Skeletal muscle tissue (tissue), 4 donors: ENCODE data around the gene RNF39. TPM values are rescaled to one million over a fixed set of nuclear protein-coding genes. Genes with fewer than 3 reads are reported as not detected.

Source experiments
- H3K27ac ChIP-seq: one replicate; pipeline ENCODE4 v1.7.0; 2013; ENCODE audit warnings: mild to moderate bottlenecking, low read depth, low read length, inconsistent platforms
- H3K27me3 ChIP-seq, 3 donors: one replicate each; pipeline ENCODE4 v1.7.0; 2013; ENCODE audit warnings: low read length in 3 of 3; ENCODE audit not compliant: control insufficient read depth in 3 of 3, insufficient read depth in 3 of 3
- H3K36me3 ChIP-seq, 3 donors: one replicate each; pipeline ENCODE4 v1.7.0; 2013; ENCODE audit warnings: low read length in 3 of 3; ENCODE audit not compliant: control insufficient read depth in 3 of 3, insufficient read depth in 3 of 3
- H3K4me1 ChIP-seq, 3 donors: one replicate each; pipeline ENCODE4 v1.7.0; 2013; ENCODE audit warnings: low read length in 3 of 3, mild to moderate bottlenecking in 3 of 3; ENCODE audit not compliant: control insufficient read depth in 3 of 3, insufficient read depth in 3 of 3
- H3K4me3 ChIP-seq, 3 donors: one replicate each; pipeline ENCODE4 v1.7.0; 2013; ENCODE audit warnings: low read length in 3 of 3
- H3K9ac ChIP-seq, 3 donors: one replicate each; pipeline ENCODE4 v1.7.0; 2013; ENCODE audit warnings: low read length in 3 of 3, mild to moderate bottlenecking in 3 of 3, moderate library complexity in 2 of 3, low read depth in 1 of 3
- H3K9me3 ChIP-seq, 3 donors: one replicate each; pipeline ENCODE4 v1.7.0; 2013; ENCODE audit warnings: low read length in 3 of 3; ENCODE audit not compliant: control insufficient read depth in 3 of 3
- total RNA-seq: library from RNA; depleted of rRNA; stranded (reverse); fragments of >200 nt; gene quantifications from one replicate; pipeline ENCODE4 v1.2.3, GENCODE V29; 2014
- donor health status: Osteomylitis.

RNF39 gene
- total RNA-seq, 1 donor from 2014 or later: not detected

DNA sequence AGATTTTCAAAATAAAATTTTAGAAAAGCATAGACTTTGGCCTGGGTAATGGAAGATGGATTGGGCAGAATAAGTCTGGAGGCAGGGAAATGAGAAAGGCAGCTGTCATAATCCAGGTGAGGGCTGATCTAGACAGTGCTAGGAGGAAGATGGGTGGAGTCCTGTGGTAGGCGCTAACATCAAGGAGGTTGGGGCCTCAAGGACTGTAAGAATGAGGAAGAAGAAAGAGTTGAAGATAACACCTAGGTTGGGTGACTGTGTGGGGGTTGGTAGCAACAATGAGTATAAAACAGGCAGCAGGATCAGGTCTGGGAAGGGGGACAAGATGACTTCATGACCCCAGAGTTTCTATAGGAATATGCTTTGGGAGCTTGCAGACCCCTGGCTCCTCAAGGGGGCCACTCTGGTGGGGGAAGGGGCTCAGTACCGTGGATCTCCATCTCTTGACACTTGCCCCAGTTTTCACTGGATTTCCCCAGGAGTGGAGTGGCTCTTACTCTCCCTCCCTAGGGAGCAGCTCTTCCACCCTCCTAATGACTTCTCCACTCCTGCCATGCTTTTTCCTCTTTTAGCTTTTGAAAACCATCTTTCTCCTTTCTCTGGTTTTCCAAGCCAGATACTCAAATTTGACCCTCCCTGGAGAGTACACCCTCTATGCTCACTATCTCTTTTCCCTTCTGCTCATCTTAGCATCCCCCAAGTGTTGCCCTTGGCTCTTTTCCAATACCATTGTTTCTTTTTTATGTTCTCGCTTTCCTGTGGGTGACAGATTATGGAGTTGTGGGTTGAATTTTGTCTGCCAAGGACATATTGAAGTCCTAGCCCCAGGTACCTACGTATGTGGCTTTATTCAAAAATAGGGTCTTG, 22.6 kb upstream of the RNF39 start:
- Histone ChIP-seq H3K9me3 (no peaks in the 10 kb centered on the region), H3K36me3 (no peaks in the 10 kb centered on the region), H3K4me1 (peaks cover 24 to 26% (median 25%) of the 10 kb centered on the region in 3 donors), H3K27me3 (peaks cover 51 to 67% (median 53%) of the 10 kb centered on the region in 3 donors), H3K9ac (no peak overlapping the region), H3K27ac (no peak overlapping the region), H3K4me3 (no peak overlapping the region)

DNA sequence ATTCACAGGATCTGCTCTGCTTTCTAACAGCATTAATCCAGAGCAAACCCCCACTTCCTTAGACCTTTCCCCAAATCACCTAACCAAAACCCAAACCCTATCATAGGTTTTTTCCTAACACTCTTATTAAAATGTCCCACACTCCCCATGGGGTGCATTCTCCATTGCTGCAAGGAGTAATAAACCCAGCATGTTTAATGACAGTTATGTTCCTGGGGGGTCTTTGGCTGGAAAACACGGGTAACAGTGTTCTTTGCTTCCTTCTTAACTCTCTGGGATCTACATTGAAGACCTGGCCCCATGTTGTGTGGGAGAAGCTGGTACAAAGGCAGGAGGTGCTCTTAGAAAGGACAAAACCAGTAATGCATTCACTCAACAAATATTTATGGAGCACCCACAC, 21.3 kb upstream of the RNF39 start:
- H3K27ac ChIP-seq: no peak overlapping the region
- H3K36me3 ChIP-seq: no peaks in the 10 kb centered on the region
- H3K9me3 ChIP-seq: no peaks in the 10 kb centered on the region
- no peak overlapping the region for H3K4me3 ChIP-seq
- no peak overlapping the region for H3K9ac ChIP-seq
- H3K27me3 ChIP-seq: peaks cover 58 to 77% (median 60%) of the 10 kb centered on the region in 3 donors
- H3K4me1 ChIP-seq: peaks cover 15 to 17% (median 15%) of the 10 kb centered on the region in 3 donors

DNA sequence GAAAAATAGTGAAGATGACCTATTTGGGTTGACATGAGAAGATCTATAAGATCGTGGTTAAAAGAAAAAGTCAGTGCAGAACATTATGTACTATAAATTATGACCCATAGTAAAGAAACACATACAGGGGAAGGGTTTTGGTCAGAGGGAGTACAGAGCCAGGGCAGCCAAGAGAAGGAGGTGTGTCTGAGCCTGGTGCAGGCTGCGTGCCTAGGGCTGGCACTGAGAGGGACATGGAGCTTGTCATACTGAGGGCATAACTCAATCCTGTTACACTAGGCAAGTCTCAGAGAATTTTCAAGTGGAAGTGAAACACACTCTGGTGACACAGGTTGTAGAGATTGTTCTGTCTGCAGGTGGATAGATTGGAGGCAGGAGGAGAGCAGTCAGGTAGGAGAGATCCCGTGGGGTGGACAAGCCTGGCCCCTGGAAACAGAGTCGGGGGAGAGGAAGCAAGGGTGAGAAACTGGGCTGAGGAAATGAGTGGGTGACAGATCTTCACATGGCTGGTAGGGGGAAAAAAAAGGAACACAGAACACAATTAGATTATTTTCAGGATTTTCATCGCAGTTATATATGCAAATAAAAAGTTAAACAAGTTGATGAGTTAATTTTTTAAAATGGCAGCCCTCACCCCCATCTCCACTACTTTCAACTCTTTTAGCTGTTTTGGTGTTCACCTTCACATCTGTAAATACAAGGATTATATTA, 18.5 kb upstream of the RNF39 start:
- no peaks in the 10 kb centered on the region for H3K9me3 ChIP-seq

DNA sequence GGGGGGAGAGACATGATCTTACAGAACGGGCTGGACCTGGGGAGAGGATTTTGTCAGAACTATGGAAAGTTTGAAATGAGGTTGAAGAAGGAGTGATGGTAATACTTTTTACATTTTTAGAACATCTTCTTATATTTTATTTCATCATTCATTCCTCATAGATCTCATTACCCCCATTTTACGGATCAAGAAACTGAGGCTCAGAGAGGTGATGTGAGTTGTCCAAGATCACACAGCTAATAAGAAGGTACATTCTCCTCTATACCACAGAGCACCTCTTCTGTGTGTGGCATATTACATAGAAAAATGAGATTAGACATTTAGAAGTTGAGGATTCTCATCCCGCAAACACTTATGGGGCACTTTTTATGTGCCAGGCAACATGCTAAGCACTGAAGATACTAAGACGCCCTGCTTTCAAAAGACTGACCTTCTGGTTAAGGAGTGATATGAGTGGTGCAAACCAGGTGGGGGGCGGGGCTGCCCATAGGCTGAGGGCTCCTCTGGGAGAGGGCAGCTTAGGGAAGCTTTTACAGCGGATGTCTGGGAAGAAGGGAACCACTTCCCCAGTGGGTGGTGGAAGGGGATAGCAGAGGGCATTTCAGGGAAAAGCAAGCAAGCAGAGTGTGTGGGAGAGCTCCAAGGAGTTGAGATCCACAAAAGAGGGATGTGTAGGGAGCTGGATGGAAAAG, 17.4 kb upstream of the RNF39 start:
- no peak overlapping the region for H3K4me3 ChIP-seq
- no peak overlapping the region for H3K27ac ChIP-seq
- H3K4me1 ChIP-seq: no peaks in the 10 kb centered on the region
- no peak overlapping the region for H3K9ac ChIP-seq
- no peaks in the 10 kb centered on the region for H3K9me3 ChIP-seq
- no peaks in the 10 kb centered on the region for H3K36me3 ChIP-seq
- H3K27me3 ChIP-seq: peaks cover 39 to 61% (median 45%) of the 10 kb centered on the region in 3 donors

More for the DNA sequence above, 18.5 kb upstream of the RNF39 start:
- H3K27ac ChIP-seq: no peak overlapping the region
- no peaks in the 10 kb centered on the region for H3K36me3 ChIP-seq
- no peak overlapping the region for H3K9ac ChIP-seq
- H3K4me3 ChIP-seq: no peak overlapping the region
- H3K27me3 ChIP-seq: peaks cover 45 to 71% (median 48%) of the 10 kb centered on the region in 3 donors
- H3K4me1 ChIP-seq: no peaks in the 10 kb centered on the region

DNA sequence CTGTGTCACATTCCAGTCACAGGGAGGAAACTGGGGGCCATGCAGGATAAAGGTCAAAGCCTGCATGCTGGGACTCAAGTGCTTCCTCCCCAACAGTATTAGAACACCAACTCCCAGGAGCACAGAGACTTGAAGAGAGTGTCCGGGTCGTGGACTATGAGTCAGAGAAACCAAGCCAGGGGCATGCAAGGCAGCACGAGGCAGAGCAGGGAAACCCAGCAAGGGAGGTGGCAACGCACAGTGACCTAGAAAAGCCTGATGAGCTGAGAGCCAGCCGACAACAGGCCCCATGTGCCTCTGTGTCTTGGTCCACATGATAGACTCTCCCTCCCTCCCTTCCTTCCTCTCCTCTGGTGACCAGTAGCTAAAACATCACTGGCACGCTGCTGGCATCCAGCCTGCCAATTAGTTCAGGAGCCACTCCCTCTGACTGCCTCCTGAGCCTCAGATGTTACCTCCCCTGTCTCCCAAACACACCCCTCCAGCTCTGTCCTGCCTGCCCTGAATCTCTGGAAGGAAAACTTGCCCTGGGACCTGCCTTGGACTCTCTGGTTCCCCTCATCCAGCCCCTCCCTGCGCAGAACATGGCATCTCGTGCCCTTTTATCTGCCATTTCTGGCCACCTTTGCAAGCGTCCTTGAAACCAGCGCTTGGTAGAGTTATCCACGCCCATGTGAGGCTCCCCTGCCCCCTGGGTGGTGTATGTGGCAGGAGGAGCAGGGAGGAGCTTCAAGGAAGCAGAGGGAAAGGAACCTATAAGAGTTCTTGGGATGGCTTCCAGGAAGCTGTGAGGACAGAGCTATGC, 16.2 kb upstream of the RNF39 start:
- no peaks in the 10 kb centered on the region for H3K36me3 ChIP-seq
- no peaks in the 10 kb centered on the region for H3K4me1 ChIP-seq
- no peak overlapping the region for H3K4me3 ChIP-seq
- no peaks in the 10 kb centered on the region for H3K9me3 ChIP-seq
- H3K27ac ChIP-seq: no peak overlapping the region
- no peak overlapping the region for H3K9ac ChIP-seq
- peaks cover 32 to 53% (median 39%) of the 10 kb centered on the region in 3 donors for H3K27me3 ChIP-seq

DNA sequence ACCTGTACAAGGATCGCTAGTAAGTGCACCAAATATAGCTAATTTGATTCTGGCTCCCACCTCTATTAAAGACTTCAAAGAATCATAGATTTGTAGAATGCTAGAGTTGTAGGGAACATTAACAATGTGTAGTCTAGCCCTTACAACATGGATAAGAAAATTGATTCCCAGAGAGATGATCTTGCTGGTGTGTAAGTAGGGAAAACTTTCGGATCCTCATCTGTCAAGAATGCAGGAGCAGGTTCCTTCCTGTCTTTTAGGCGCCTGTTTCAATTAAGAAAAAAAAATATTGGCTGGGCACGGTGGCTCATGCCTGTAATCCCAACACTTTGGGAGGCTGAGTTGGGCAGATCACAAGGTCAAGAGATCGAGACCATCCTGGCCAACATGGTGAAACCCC, 12.3 kb upstream of the RNF39 start:
- H3K27me3 ChIP-seq: peaks cover 13 to 30% (median 28%) of the 10 kb centered on the region in 3 donors
- H3K4me3 ChIP-seq: no peak overlapping the region
- no peak overlapping the region for H3K9ac ChIP-seq
- no peak overlapping the region for H3K27ac ChIP-seq
- H3K9me3 ChIP-seq: no peaks in the 10 kb centered on the region
- H3K4me1 ChIP-seq: no peaks in the 10 kb centered on the region
- no peaks in the 10 kb centered on the region for H3K36me3 ChIP-seq

DNA sequence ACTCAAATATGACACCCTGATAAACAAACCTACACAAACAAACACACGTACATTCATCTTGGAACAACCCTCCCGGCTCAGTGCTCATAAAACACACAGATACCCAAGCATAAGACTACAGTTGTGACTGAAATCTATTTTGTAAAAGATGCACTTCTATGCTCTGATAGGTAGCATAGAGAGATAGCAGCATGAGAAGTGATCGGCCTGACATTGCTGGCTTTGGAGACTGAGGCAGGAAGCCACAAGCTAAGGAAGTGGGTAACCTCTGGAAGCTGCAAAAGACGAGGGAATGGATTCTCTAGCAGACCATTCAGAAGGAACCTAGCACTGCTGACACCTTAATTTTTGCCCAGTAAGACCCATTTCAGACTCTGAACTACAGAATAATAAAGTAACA, 1.6 kb upstream of the RNF39 start:
- Histone ChIP-seq H3K36me3 (no peaks in the 10 kb centered on the region), H3K4me1 (peaks cover 8 to 15% (median 14%) of the 10 kb centered on the region in 3 donors), H3K27ac (no peak overlapping the region), H3K27me3 (peaks cover 47 to 61% (median 59%) of the 10 kb centered on the region in 3 donors), H3K9ac (no peak overlapping the region), H3K9me3 (no peaks in the 10 kb centered on the region), H3K4me3 (no peak overlapping the region)

DNA sequence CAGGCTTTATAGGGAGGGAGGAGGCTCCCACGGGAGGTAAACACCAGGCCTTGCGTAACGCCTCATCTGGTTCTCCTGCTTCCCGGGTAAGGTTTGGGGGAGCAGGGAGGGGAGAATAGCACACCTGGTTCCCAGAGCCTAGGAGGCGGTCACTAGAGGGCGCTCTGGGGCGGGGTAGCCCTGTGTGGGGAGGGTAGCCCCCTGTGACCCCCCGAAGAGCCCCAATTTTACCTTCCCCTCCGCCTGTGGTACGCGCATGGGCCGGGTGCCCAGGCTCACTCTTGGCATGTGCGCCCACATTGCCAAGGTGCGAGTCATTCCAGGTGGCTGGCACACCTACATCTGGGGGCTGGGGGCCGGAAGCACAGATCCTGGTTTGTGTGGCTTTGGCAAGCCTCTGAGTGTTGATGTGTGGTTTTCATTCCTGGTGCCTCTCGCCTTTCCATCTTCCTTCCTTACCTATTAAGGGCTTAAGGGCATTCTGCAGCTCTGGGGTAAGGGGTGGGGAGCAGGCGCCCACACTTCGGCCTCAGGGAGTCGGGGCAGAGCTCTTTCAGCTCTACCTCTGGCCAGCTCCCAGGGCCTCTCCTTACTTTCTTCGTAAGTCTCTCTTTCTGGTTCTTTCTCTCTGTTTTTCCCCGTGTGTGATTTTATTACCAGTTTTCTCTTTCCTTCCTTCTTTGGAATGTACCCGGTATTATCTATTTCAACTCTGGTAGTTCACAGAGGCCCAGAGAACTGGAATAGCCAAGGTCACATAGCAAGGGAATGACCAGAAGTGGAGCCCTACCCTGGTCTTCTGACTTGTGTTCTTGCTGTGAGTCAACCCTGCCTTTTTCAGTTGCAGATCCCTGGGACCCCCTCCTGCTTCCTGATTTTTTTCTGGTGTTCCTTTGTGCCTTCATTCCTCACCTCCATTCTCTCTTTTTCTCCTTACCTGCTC, 492 bp upstream of the RNF39 start:
- H3K27me3 ChIP-seq: peaks cover 59 to 71% (median 69%) of the 10 kb centered on the region in 3 donors
- H3K9ac ChIP-seq: peak overlapping the region in 1 of 3 donors; percentile 16
- H3K4me3 ChIP-seq: no peak overlapping the region
- H3K9me3 ChIP-seq: no peaks in the 10 kb centered on the region
- H3K36me3 ChIP-seq: no peaks in the 10 kb centered on the region
- no peak overlapping the region for H3K27ac ChIP-seq
- peaks cover 8 to 16% (median 14%) of the 10 kb centered on the region in 3 donors for H3K4me1 ChIP-seq
